H1 (cell line): ENCODE data around the gene CEACAM21. TPM values are rescaled to one million over a fixed set of nuclear protein-coding genes. Genes with fewer than 3 reads are reported as not detected.

ENCODE experiments used
- CEBPB ChIP-seq: IDR thresholded peaks from 2 replicates; pipeline ENCODE4 v1.6.1; 2012; ENCODE audit warnings: low read depth, low read length
- E2F6 ChIP-seq: IDR thresholded peaks from 2 replicates; pipeline ENCODE4 v1.6.1; 2012; ENCODE audit warnings: inconsistent platforms
- EP300 ChIP-seq, 2 experiments: IDR thresholded peaks; 1 replicate in 1 of 2; 2 replicates in 1 of 2; pipeline ENCODE4 v1.6.1; 2011 to 2012; ENCODE audit warnings: low read depth in 2 of 2, low read length in 2 of 2, mild to moderate bottlenecking in 2 of 2, borderline replicate concordance in 1 of 2, inconsistent platforms in 1 of 2, moderate library complexity in 1 of 2
- KDM5A ChIP-seq: fragments of 200-600 bp; IDR thresholded peaks from 2 replicates; pipeline ENCODE4 v1.7.1; 2012; ENCODE audit warnings: mild to moderate bottlenecking, low read length, inconsistent platforms, mixed read lengths
- ZNF274 ChIP-seq: IDR thresholded peaks from 2 replicates; pipeline ENCODE4 v1.7.0; 2012; ENCODE audit warnings: low read length, borderline replicate concordance; ENCODE audit errors: extremely low read depth
- polyA plus RNA-seq, 7 experiments: library from polyadenylated mRNA; depleted of rRNA in 3 of 7; stranded (reverse) in 5 of 7; unstranded in 2 of 7; fragments of >200 nt in 5 of 7; fragments of 200-250 nt in 2 of 7; gene quantifications; 1 replicate in 5 of 7; 2 replicates in 1 of 7; 4 replicates in 1 of 7; pipeline versions ENCODE4 v1.2.1 to v1.2.3, GENCODE V29; 2011 to 2013; ENCODE audit warnings: missing spikeins in 2 of 7, mixed read lengths in 2 of 7
- total RNA-seq: library from RNA; stranded (reverse); fragmentation: NEBNext Ultra II Directional; extraction: Animal tissue kit (Norgen Biotek cat#: 25700); gene quantifications from 2 replicates; pipeline ENCODE4 v1.2.1, GENCODE V29; 2021

CEACAM21 gene
- total and polyA plus RNA-seq, 2 of the 8 experiments (the other 6 are each of a cell fraction or from before 2014, with no cell fraction given) = not detected

- TF ChIP-seq E2F6 (no peak), EP300 (IDR thresholded peaks at IDR 0.05; ENCODE audit: borderline replicate concordance in 1 of 2, low read depth in 2 of 2, low read length in 2 of 2) (no peak), ZNF274 (no peak), KDM5A (no peak), CEBPB (no peak)
- TF ChIP-seq, all 59 proteins: peak for 0
These were observed 46.3 kb upstream of the CEACAM21 start (continued) for GRCh38 chr19:41529484-41530183.
